Body of pancreas (tissue), 4 donors: Measurements from ENCODE around the gene ACACA. TPM values are rescaled to one million over a fixed set of nuclear protein-coding genes. Genes with fewer than 3 reads are reported as not detected.

Source experiments
- ATAC-seq: fragments of 150-250 bp; one replicate; pipeline ENCODE4 v1.9.1; 2016
- DNase-seq, 4 donors: peaks; one replicate each; pipeline ENCODE4 v3.0.0-alpha.2; 2019
- H3K27ac ChIP-seq, 4 donors: fragments of 200-600 bp; sonication (generic); 1 replicate in 3 of 4; 2 replicates in 1 of 4; pipeline versions ENCODE4 v1.5.1 to v1.6.1; 2016 to 2019; ENCODE audit warnings: mild to moderate bottlenecking in 1 of 4, mixed read lengths in 1 of 4, moderate library complexity in 1 of 4
- H3K27me3 ChIP-seq, 2 donors: fragments of 200-600 bp; sonication (generic); one replicate each; pipeline ENCODE4 v1.6.0; 2016; ENCODE audit warnings: mild to moderate bottlenecking in 1 of 2
- H3K36me3 ChIP-seq, 2 donors: fragments of 200-600 bp; sonication (generic); replicated peaks in 1 of 2; 2 replicates each; pipeline ENCODE4 v1.5.1; 2016; ENCODE audit warnings: low read depth in 2 of 2; ENCODE audit not compliant: insufficient read depth in 1 of 2
- H3K4me1 ChIP-seq: fragments of 200-600 bp; sonication (generic); one replicate; pipeline ENCODE4 v1.6.0; 2016
- H3K4me3 ChIP-seq, 2 donors: fragments of 200-600 bp; sonication (generic); 1 replicate in 1 of 2; 2 replicates in 1 of 2; pipeline ENCODE4 v1.5.1; 2016 to 2019
- H3K9me3 ChIP-seq, 3 donors: fragments of 200-600 bp; sonication (generic); 1 replicate in 2 of 3; 2 replicates in 1 of 3; pipeline ENCODE4 v1.5.1; 2016
- CTCF ChIP-seq, 7 experiments: fragments of 450-650 bp in 4 of 7; fragments of 200-600 bp in 3 of 7; sonication (generic) in 3 of 7; IDR thresholded peaks; one replicate each; pipeline ENCODE4 v1.5.1; 2016 to 2019; ENCODE audit warnings: antibody characterized with exemption in 7 of 7
- POLR2A ChIP-seq, 3 donors: fragments of 450-650 bp; IDR thresholded peaks; one replicate each; pipeline ENCODE4 v1.6.1; 2016; ENCODE audit warnings: antibody characterized with exemption in 3 of 3, mild to moderate bottlenecking in 2 of 3
- WGBS, 2 donors: methylation state at CpG; one replicate each; pipeline ENCODE4 v1.1.5; 2017; 5-methylcytosine and 5-hydroxymethylcytosine counted together
- intact Hi-C: fragments of 100-400 bp; cut with DNase I; formaldehyde crosslinking; loops from one replicate; pipeline ENCODE4 v1.15.1; 2023
- total RNA-seq, 2 donors: library from RNA; depleted of rRNA; stranded (reverse); fragments of >200 nt; gene quantifications; one replicate each; pipeline ENCODE4 v1.1.0, GENCODE V29; 2016

ACACA gene
- total RNA-seq, 2 donors from 2014 or later = 9.1 to 49.1 TPM

GRCh38 chr17:37221865-37222264, 184.8 kb downstream of the ACACA start:
- WGBS, 2 donors = 74 to 81% methylated on average over 2 of the region's 2 CpGs
- peaks cover 0 to 7% of the 10 kb centered on the region in 2 donors for H3K36me3 ChIP-seq
- intact Hi-C loops = no loop called here

GRCh38 chr17:37220607-37220953, 186.1 kb downstream of the ACACA start:
- TF ChIP-seq POLR2A (IDR thresholded peaks at IDR 0.05) = no peak
- no peak for TF ChIP-seq CTCF (IDR thresholded peaks at IDR 0.05)
- no peak for DNase-seq
- Histone ChIP-seq H3K27ac (no peak overlapping the region), H3K4me1 (no peaks in the 10 kb centered on the region), H3K9me3 (no peaks in the 10 kb centered on the region), H3K36me3 (peaks cover 0 to 5% of the 10 kb centered on the region in 2 donors), H3K27me3 (no peaks in the 10 kb centered on the region), H3K4me3 (no peak overlapping the region)
- 63 to 71% methylated on average over 1 of the region's 1 CpG for WGBS, 2 donors
- intact Hi-C loops = no loop called here
- ATAC-seq = no peak

More at GRCh38 chr17:37221865-37222264, 184.8 kb downstream of the ACACA start:
- Histone ChIP-seq H3K9me3 (no peaks in the 10 kb centered on the region), H3K4me1 (no peaks in the 10 kb centered on the region), H3K4me3 (no peak overlapping the region), H3K27me3 (no peaks in the 10 kb centered on the region), H3K27ac (no peak overlapping the region)
- ATAC-seq = no peak
- TF ChIP-seq POLR2A (IDR thresholded peaks at IDR 0.05) (no peak), CTCF (IDR thresholded peaks at IDR 0.05) (no peak)
- no peak for DNase-seq

GRCh38 chr17:37219876-37220606, 186.6 kb downstream of the ACACA start:
- no peaks in the 10 kb centered on the region for H3K4me1 ChIP-seq
- whole genome bisulfite sequencing, 2 donors = 90 to 91% methylated on average over 5 of the region's 5 CpGs
- no peak overlapping the region for H3K4me3 ChIP-seq
- H3K36me3 ChIP-seq = peaks cover 0 to 3% of the 10 kb centered on the region in 2 donors
- intact Hi-C loops = no loop called here
- TF ChIP-seq CTCF (IDR thresholded peaks at IDR 0.05) (no peak), POLR2A (IDR thresholded peaks at IDR 0.05) (no peak)
- H3K27ac ChIP-seq = no peak overlapping the region
- H3K9me3 ChIP-seq = no peaks in the 10 kb centered on the region
- ATAC-seq (no peak), DNase-seq (no peak)
- no peaks in the 10 kb centered on the region for H3K27me3 ChIP-seq

GRCh38 chr17:37218849-37219248, 187.8 kb downstream of the ACACA start:
- DNase-seq (no peak), ATAC-seq (no peak)
- Histone ChIP-seq H3K4me3 (no peak overlapping the region), H3K27me3 (no peaks in the 10 kb centered on the region), H3K27ac (no peak overlapping the region), H3K4me1 (no peaks in the 10 kb centered on the region), H3K9me3 (no peaks in the 10 kb centered on the region), H3K36me3 (peaks cover 0 to 4% of the 10 kb centered on the region in 2 donors)
- TF ChIP-seq POLR2A (IDR thresholded peaks at IDR 0.05) = no peak
- TF ChIP-seq CTCF (IDR thresholded peaks at IDR 0.05) = no peak
- WGBS, 2 donors = 84 to 85% methylated on average over 2 of the region's 2 CpGs
- intact Hi-C loops = no loop called here

- H3K4me3 ChIP-seq = no peak overlapping the region
- no peak overlapping the region for H3K27ac ChIP-seq
- 80 to 97% methylated on average over 3 of the region's 3 CpGs for WGBS, 2 donors
- no peak for DNase-seq
- H3K27me3 ChIP-seq = no peaks in the 10 kb centered on the region
- ATAC-seq = no peak
- no peaks in the 10 kb centered on the region for H3K4me1 ChIP-seq
- no peaks in the 10 kb centered on the region for H3K9me3 ChIP-seq
- no peak for TF ChIP-seq CTCF (IDR thresholded peaks at IDR 0.05)
- TF ChIP-seq POLR2A (IDR thresholded peaks at IDR 0.05) = no peak
- intact Hi-C loops = no loop called here
- peaks cover 0 to 2% of the 10 kb centered on the region in 2 donors for H3K36me3 ChIP-seq
Observed at GRCh38 chr17:37214416-37214815, 192.2 kb downstream of the ACACA start.
